GM19438 (cell line): ENCODE data around the gene VSX1.

Source experiments
- ATAC-seq: cut with Tn5 transposase; IDR thresholded peaks from one replicate; pipeline ENCODE4 v1.9.1; 2021; ENCODE audit warnings: low read depth; ENCODE audit not compliant: unreplicated experiment

Gene VSX1

GRCh38 chr20:25054995-25055629 is 26.8 kb downstream of the VSX1 start:
- no peak for ATAC-seq

GRCh38 chr20:25054096-25054820 is 27.7 kb downstream of the VSX1 start:
- no peak for ATAC-seq

- ATAC-seq = no peak
Measured at GRCh38 chr20:25053255-25054031, 28.5 kb downstream of the VSX1 start.

GRCh38 chr20:25052255-25053194 is 29.4 kb downstream of the VSX1 start:
- ATAC-seq = no peak

GRCh38 chr20:25051386-25052155 is 30.4 kb downstream of the VSX1 start:
- ATAC-seq = no peak

GRCh38 chr20:25050501-25051350 is 31.2 kb downstream of the VSX1 start:
- no peak for ATAC-seq

GRCh38 chr20:25050082-25050481 is 31.9 kb downstream of the VSX1 start:
- no peak for ATAC-seq

GRCh38 chr20:25049261-25050060 is 32.5 kb downstream of the VSX1 start:
- ATAC-seq = no peak

GRCh38 chr20:25048519-25048952 is 33.4 kb downstream of the VSX1 start:
- no peak for ATAC-seq

GRCh38 chr20:25047766-25048165 is 34.2 kb downstream of the VSX1 start:
- no peak for ATAC-seq

- no peak for ATAC-seq
Measured at GRCh38 chr20:25046736-25047666, 34.9 kb downstream of the VSX1 start.

GRCh38 chr20:25046181-25046641 is 35.7 kb downstream of the VSX1 start:
- no peak for ATAC-seq

GRCh38 chr20:25045343-25045712 is 36.6 kb downstream of the VSX1 start:
- no peak for ATAC-seq

- ATAC-seq = no peak
Measured at GRCh38 chr20:25044660-25045342, 37.1 kb downstream of the VSX1 start.

GRCh38 chr20:25044261-25044560 is 37.7 kb downstream of the VSX1 start:
- no peak for ATAC-seq

GRCh38 chr20:25043499-25044260 is 38.3 kb downstream of the VSX1 start:
- ATAC-seq = no peak
